Right lobe of liver (tissue), 4 donors: ENCODE measurements around the gene APOBR.

ENCODE experiments used
- POLR2A ChIP-seq: fragments of 450-650 bp; IDR thresholded peaks from one replicate; pipeline ENCODE4 v1.6.1; 2017; ENCODE audit warnings: antibody characterized with exemption, mild to moderate bottlenecking
- TF ChIP-seq, protein P1 (sequence below), 4 donors: fragments of 200-600 bp in 3 of 4; fragments of 450-650 bp in 1 of 4; IDR thresholded peaks; one replicate each; pipeline versions ENCODE4 v1.5.1 to v1.8.0; 2016 to 2022; ENCODE audit warnings: antibody characterized with exemption in 4 of 4, mild to moderate bottlenecking in 2 of 4
- donor health status: DM: no; HTN: no; CAD: no.
- donor health status: DM: no; HTN: no; CAD: no.
- donor health status: DM: no; HTN: yes; CAD: no.

DNA sequence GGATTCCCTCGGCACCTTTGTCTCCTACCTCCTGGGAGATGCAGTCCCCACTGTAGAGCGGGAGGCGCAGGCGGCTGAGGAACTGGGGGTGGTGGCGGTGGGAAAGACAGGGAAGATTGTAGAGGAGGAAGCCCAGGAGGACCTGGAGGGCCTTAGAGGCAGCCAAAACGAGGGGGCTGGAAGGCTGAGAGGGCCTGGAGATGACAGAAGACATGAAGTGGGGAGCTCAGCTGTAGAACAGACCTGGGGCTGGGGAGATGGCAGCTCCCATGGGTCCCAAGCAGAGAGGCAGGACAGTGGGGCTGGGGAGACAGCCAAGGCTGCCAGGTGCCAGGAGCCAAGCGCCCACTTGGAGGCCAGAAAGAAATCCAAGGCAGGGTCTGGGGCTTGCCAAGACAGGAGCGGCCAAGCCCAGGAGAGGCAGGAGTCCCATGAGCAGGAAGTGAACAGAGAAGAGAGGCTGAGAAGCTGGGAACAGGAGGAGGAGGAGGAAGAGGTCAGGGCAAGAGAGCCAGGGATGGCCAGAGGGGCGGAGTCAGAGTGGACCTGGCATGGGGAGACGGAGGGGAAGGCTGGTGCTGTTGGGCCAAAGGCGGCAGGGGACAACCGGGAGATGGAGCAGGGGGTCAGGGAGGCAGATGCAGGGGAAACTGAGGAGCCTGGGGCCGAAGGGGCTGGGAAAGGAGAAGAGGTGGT lies 803 bp downstream of the APOBR start:
- no peak for TF ChIP-seq POLR2A
- TF ChIP-seq, protein P1, sequence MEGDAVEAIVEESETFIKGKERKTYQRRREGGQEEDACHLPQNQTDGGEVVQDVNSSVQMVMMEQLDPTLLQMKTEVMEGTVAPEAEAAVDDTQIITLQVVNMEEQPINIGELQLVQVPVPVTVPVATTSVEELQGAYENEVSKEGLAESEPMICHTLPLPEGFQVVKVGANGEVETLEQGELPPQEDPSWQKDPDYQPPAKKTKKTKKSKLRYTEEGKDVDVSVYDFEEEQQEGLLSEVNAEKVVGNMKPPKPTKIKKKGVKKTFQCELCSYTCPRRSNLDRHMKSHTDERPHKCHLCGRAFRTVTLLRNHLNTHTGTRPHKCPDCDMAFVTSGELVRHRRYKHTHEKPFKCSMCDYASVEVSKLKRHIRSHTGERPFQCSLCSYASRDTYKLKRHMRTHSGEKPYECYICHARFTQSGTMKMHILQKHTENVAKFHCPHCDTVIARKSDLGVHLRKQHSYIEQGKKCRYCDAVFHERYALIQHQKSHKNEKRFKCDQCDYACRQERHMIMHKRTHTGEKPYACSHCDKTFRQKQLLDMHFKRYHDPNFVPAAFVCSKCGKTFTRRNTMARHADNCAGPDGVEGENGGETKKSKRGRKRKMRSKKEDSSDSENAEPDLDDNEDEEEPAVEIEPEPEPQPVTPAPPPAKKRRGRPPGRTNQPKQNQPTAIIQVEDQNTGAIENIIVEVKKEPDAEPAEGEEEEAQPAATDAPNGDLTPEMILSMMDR (IDR thresholded peaks at IDR 0.05) = no peak
